ENCODE results near the gene RNF213. TPM values are rescaled to one million over a fixed set of nuclear protein-coding genes. Genes with fewer than 3 reads are reported as not detected.

The RNF213 gene
- total and polyA plus RNA-seq, 9 donors, result 21.5 to 89.1 (median 50.8) TPM

DNA sequence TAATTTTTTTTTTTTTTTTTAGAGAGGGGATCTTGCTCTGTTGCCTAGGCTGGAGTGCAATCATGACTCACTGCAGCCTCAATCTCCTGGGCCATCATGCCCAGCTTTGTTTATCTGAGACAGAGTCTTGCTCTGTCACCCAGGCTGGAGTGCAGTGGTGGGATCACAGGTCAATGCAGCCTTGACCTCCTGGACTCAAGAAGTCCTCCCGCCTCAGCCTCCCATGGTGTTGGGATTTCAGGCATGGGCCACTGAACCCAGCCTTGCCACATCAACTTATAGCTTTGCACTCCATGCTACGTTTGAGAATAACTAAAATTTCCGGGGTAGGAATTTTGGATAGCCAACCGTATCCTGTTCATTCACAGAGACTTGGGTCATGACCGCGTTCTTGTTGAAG is 30.6 kb downstream of the RNF213 start:
- Histone ChIP-seq H3K27ac (no peak overlapping the region), H3K36me3 (no peaks in the 10 kb centered on the region), H3K4me3 (no peak overlapping the region), H3K4me1 (ENCODE audit: insufficient read depth) (peaks cover 1% of the 10 kb centered on the region), H3K9me3 (no peaks in the 10 kb centered on the region), H3K27me3 (no peaks in the 10 kb centered on the region)
- intact Hi-C loops (cut with DNase I), result no loop called here
- TF ChIP-seq, protein P1, sequence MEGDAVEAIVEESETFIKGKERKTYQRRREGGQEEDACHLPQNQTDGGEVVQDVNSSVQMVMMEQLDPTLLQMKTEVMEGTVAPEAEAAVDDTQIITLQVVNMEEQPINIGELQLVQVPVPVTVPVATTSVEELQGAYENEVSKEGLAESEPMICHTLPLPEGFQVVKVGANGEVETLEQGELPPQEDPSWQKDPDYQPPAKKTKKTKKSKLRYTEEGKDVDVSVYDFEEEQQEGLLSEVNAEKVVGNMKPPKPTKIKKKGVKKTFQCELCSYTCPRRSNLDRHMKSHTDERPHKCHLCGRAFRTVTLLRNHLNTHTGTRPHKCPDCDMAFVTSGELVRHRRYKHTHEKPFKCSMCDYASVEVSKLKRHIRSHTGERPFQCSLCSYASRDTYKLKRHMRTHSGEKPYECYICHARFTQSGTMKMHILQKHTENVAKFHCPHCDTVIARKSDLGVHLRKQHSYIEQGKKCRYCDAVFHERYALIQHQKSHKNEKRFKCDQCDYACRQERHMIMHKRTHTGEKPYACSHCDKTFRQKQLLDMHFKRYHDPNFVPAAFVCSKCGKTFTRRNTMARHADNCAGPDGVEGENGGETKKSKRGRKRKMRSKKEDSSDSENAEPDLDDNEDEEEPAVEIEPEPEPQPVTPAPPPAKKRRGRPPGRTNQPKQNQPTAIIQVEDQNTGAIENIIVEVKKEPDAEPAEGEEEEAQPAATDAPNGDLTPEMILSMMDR (IDR thresholded peaks at IDR 0.05), result no peak
- TF ChIP-seq POLR2A (IDR thresholded peaks at IDR 0.05) (no peak), EP300 (IDR thresholded peaks at IDR 0.05) (no peak)
- 90 to 93% (median 92%) methylated on average over 6 of the region's 6 CpGs for WGBS, 3 donors
- DNase-seq, result no peak

DNA sequence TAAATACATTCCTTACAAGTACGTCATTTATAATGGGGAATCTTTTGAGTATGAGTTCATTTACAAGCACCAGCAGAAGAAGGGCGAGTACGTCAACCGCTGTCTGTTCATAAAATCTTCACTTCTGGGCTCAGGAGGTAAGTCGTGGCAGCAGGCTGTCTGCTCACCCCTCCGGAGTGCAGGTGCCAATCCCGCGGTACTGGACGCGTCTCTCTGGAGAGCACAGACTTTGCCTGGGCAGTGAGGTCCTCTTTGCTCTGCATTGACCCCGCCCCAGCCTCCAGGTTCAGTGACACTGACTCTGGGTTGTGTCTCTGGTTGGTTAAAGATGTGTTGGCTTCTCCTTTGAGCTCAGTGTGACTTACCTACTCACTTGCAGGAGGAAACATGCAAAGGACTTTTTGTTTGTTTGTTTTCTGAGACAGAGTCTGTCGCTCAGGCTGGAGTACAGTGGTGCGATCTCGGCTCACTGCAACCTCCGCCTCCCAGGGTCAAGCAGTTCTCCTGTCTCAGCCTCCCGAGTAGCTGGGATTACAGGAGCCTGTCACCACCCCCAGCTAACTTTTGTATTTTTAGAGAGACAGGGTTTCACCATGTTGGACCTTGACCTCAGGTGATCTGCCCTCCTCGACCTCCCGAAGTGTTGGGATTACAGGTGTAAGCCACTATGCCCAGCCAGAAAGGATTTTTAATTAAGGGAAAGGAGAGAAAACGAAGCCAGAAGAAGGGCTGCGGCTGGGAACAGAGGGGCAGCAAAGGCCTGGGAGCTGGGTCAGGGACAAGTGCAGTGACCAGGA is 31.2 kb downstream of the RNF213 start:
- no peaks in the 10 kb centered on the region for H3K36me3 ChIP-seq
- 92 to 94% (median 94%) methylated on average over 20 of the region's 20 CpGs for WGBS, 3 donors
- DNase-seq, result no peak
- H3K4me1 ChIP-seq (ENCODE audit: insufficient read depth), result peaks cover 3% of the 10 kb centered on the region
- intact Hi-C loops (cut with DNase I), result no loop called here
- H3K9me3 ChIP-seq, result no peaks in the 10 kb centered on the region
- no peak overlapping the region for H3K4me3 ChIP-seq
- H3K27ac ChIP-seq, result no peak overlapping the region
- no peaks in the 10 kb centered on the region for H3K27me3 ChIP-seq
- no peak for TF ChIP-seq POLR2A (IDR thresholded peaks at IDR 0.05)
- TF ChIP-seq, protein P1 (IDR thresholded peaks at IDR 0.05), result no peak
- no peak for TF ChIP-seq EP300 (IDR thresholded peaks at IDR 0.05)

DNA sequence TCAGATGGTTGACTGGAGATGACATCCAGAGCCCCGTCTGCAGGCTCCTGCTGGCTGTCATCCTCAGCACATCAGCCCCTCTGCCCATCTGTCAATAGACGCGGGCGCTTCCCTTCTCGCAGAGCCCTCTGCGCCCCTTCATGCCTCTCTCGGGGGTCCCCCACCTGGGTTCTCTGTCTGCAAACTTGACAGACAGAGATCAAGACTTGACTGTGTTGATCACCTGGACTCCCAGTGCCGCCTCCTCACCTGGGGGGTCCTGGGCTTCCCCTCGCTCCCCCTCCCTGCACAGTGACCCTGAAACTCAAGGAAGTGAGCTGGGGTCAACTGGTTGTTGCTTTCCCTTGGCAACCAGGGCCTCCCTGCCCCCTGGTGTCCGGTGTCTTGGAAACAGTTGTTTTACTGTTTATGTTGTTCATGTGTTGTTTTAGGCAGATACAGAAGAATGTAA is 31.9 kb downstream of the RNF213 start:
- Histone ChIP-seq H3K9me3 (no peaks in the 10 kb centered on the region), H3K4me1 (ENCODE audit: insufficient read depth) (peaks cover 3% of the 10 kb centered on the region), H3K27me3 (no peaks in the 10 kb centered on the region), H3K36me3 (no peaks in the 10 kb centered on the region), H3K4me3 (no peak overlapping the region), H3K27ac (no peak overlapping the region)
- TF ChIP-seq EP300 (IDR thresholded peaks at IDR 0.05) (no peak), POLR2A (IDR thresholded peaks at IDR 0.05) (no peak)
- TF ChIP-seq, protein P1 (IDR thresholded peaks at IDR 0.05), result no peak
- no peak for DNase-seq
- 85 to 89% (median 88%) methylated on average over 10 of the region's 10 CpGs for WGBS, 3 donors
- intact Hi-C loops (cut with DNase I), result no loop called here

DNA sequence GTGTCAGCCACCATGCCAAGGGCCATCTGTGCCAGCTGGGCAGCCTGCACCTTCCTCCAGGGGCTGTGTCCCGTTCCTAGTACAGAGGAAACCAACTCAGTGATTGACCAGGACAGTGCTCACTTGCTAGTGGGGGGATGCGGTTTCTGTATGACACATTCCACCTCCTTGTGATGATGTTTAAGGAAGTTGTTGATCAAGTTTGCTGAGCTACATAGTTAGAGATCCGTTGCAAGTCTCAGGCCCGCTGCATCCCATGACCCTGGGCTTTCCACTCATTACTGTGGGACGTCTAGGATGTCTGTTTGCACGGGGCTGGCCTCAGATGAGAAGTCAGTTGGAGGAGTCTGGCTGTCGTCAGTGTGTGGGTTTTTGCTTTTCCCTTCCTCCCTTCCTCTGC is 33.6 kb downstream of the RNF213 start:
- Histone ChIP-seq H3K27ac (no peak overlapping the region), H3K9me3 (no peaks in the 10 kb centered on the region), H3K27me3 (no peaks in the 10 kb centered on the region), H3K36me3 (no peaks in the 10 kb centered on the region), H3K4me3 (no peak overlapping the region), H3K4me1 (ENCODE audit: insufficient read depth) (peaks cover 3% of the 10 kb centered on the region)
- DNase-seq, result no peak
- TF ChIP-seq EP300 (IDR thresholded peaks at IDR 0.05) (no peak), POLR2A (IDR thresholded peaks at IDR 0.05) (no peak)
- TF ChIP-seq, protein P1 (IDR thresholded peaks at IDR 0.05), result no peak
- WGBS, 3 donors, result 76 to 81% (median 80%) methylated on average over 7 of the region's 7 CpGs
- intact Hi-C loops (cut with DNase I), result no loop called here
